Eye (tissue), 1 donor: Measurements from ENCODE around the gene RRN3.
"Not testable (repeated sequence)": the region's sequence is repeated elsewhere in the genome, so short reads cannot be mapped to it uniquely, and the experiment has no call there.

Source experiments
- DNase-seq: peaks from one replicate; pipeline ENCODE4 v3.0.0-alpha.2; 2015

The RRN3 gene

GRCh38 chr16:15050440-15050839 lies 43.6 kb downstream of the RRN3 start:
- DNase-seq, result not testable (repeated sequence)

DNA sequence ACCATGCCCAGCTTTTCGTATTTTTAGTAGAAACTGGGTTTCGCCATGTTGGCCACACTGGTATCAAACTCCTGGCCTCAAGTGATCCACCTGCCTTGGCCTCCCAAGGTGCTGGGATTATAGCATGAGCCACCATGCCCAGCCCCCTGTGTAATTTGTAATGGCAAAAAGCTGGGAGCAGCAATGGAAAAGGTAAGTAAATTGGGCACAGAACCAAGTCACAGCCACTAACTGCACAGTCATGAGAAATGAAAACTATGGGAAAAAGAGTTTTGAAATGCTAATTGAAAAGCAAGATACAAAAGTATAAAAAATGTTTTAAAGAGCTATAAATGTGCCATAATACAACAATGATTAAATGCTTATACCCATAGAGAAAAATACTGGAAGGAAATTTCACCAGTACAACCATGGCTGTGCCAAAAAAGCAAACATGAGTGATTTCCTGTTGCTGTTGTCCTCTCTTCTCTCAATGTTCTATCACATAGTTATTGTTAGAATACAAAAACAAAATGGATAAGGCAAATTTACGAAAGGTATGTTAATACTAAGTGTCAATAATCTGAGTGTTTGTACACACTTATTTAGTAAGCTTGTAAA lies 44.4 kb downstream of the RRN3 start:
- DNase-seq, result no peak

DNA sequence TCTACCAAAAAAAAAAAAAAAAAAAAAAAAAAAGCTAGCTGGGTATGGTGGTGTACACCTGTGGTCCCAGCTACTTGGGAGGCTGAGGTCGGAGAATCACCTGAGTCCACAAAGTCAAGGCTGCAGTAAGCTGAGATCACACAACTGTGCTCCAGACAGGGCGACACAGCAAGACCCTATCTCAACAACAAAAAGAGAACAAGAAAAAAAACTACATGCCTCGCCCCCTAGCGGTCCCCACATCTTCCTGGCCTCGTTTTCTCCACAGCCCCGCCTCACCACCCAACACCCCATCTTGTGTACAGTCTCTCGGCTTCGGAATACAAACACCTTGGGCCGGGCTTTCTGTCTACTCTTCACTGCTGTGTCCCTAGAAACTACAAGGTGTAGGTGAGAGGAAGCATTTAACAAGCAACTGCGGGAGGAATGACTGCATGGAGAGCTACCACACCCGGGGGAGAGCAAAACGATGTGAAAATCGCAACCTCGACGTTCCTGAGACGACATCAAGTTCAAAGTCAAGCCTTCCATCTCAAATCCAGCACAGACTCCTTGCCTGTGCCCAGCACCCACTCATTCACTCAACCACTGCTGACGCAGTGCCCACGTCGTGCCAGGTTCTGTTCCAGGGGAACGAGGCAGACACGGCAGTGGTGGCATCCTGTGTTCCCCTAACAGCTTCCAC lies 47.2 kb downstream of the RRN3 start:
- DNase-seq, result no peak

- DNase-seq, result not testable (repeated sequence)
These were observed 48.8 kb downstream of the RRN3 start for GRCh38 chr16:15045270-15045669.

DNA sequence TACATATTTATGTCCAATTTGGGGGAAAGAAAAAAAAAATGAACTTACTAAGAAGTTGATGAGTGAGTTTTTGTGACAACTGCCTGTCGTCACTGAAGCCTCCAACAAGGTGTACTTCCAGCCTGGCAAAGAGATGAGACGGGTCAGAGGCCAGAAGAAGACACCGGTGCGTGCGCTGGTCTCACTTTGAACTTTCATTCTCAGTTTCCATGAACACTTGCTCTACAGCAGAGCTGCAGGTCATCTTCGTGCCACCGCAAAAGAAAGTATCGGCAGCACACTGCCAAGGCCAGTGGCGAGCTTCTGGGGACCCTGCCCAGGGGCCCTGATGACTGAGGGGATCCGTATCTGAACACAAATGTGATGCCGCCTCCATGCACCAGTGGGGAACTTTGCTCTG lies 49.8 kb downstream of the RRN3 start:
- DNase-seq, result no peak

- DNase-seq, result no peak
These were observed 50.7 kb downstream of the RRN3 start for GRCh38 chr16:15043344-15043743.

- DNase-seq, result no peak
These were observed 52.6 kb downstream of the RRN3 start for GRCh38 chr16:15041271-15042004.

GRCh38 chr16:15038689-15039088 lies 55.4 kb downstream of the RRN3 start:
- DNase-seq, result no peak

- DNase-seq, result no peak
These were observed 56.3 kb downstream of the RRN3 start for GRCh38 chr16:15037745-15038144.

DNA sequence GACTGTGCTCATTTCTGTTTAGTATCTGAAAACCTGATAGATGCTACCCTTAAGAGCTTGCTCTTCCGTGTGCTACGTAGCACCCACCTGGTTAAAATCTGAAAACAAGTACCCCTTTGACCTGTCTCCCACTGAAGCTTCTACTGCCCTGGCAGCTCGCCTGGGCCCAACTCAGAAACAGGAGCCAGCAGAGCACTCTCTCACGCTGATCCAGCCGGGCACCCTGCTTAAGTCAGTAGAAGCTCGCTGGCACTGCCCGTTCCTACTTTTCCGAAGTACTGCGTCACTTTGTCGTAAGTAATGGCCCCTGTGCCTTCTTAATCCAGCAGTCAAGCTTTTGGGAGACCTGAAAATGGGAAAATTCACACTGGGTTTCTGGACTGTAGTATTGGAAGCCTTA lies 57.1 kb downstream of the RRN3 start:
- DNase-seq, result no peak

DNA sequence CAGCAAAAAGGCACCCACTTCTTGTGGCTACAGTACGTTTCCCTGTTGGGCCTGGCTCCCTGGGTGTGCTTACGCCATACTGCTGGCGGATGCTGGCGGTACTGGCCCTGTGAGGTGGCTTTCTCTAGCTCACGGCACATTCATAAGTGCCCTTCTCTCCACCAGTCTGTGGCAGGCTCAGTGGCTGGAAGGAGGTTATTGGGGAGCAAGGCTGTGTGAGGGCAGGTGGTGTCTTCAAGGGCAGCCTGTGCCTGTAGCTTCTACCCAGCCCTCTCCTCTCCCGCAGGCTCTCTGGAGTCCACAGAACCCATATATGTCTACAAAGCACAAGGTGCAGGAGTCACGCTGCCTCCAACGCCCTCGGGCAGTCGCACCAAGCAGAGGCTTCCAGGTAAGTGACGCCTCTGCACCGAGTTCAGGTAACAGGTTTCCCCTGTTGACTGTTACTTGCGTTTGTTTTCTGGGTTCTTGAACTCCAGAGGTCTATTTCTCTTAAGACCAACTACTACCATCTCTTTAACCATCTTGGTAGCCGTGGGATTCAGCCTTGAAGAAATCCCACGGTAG lies 58.8 kb downstream of the RRN3 start:
- no peak for DNase-seq

DNA sequence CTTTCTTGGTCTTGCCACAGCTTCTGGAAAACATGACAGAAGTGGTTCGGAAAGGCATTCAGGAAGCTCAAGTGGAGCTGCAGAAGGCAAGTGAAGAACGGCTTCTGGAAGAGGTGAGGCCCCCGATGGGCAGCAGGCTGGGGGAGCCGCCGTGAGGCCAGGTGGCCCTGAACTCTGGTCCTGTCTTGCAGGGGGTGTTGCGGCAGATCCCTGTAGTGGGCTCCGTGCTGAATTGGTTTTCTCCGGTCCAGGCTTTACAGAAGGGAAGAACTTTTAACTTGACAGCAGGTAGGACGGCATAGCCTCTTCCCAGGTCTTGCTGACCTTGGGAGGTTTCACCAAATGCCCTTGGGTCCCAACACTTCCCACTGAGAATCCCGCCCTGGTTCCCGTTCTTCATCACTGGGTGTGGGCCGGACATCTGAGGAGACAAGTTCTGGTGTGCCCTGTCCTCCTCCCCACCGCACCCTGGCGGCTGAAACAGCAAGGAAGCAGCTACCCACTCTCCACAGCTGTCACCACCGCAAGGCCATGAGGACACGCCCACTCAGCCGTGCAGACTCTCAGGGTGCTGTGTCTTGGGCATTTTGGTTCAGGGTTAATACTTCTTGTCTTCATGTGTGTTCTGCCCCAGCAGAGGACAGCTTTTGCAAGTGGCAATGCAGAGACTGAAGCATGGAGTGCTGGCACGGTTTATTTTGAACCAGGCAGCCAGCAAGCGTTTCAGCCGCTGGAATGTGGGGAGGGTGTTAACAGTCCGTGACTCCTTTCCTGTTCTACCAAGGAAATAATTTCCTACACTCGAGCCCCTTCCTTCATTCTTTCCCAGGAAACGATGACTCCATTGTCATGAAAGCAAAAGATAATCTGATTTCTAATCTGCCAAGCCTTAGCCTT lies 59.6 kb downstream of the RRN3 start:
- no peak for DNase-seq

GRCh38 chr16:15033309-15033707 lies 60.8 kb downstream of the RRN3 start:
- no peak for DNase-seq

GRCh38 chr16:15032547-15033308 lies 61.3 kb downstream of the RRN3 start:
- DNase-seq, result no peak

DNA sequence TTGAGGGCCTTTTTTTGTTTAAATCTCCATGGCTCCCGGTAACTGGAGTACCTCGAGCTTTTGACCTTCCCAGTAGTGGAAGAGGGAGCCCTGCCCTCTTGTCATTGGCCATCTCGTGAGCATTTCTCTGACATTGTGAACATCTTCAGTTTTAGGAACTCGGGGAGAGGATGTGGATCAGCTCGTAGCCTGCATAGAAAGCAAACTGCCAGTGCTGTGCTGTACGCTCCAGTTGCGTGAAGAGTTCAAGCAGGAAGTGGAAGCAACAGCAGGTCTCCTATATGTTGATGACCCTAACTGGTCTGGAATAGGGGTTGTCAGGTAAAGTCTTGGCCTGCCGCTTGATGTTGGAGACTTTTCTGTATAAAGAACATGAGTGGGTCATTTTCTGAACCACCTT lies 62.5 kb downstream of the RRN3 start:
- DNase-seq, result no peak

GRCh38 chr16:15031179-15031578 lies 62.9 kb downstream of the RRN3 start:
- DNase-seq, result no peak

DNA sequence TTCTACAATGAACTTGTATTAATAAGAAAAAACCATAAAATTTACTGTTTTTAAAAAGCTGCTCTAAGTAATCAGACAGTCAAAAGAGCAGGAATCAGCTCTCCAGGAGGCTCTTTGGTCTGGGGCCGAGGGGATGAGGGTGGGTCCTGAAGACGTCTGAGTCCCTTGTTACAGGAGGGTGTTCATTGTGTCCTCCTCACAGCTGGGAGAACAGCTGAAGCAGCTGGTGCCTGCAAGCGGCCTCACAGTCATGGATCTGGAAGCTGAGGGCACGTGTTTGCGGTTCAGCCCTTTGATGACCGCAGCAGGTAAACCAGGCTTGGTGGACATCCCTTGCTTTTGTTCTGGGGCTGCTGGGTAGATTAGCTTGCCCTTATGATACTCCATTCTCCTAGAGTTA lies 64.3 kb downstream of the RRN3 start:
- DNase-seq, result peak; percentile 27

DNA sequence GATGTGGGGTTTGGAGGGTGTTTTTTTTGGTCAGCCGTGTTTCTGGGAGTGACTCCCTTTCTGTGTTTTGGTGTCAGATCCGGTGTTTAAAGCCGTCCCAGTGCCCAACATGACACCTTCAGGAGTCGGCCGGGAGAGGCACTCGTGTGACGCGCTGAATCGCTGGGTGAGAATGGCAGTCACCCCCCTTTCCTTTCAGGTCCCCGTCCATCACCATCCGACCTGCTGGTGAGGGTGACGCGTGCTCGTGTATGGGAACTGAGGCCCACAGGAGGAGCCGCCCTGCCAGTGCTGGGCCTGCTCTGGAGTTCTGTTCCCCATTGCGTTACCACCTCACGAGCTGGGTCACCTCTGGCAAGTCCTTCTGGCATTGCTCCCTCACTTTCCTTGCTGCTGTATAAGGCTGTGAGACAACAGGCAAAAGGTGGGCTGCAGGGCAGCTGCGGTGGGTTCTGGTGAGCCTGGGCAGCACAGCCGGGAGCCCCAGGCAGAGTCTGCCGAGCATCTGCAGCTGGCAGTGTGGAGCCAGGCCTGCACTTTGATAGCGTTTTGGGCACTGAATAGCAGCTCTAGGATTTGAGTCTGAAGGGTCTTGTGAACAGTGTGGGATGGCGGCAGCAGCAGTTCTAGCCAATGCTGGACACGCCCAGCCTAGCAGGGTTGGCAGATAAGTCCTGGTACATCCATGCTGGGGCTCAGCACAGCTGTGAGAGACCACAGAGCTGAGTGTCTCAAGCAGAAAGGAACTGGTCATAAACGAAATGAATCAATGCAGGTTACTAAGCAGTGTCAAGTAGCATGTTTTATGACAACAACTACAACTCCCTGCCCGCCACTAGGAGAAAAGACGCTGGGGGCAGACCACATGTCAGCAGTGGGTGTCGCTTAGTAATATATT lies 65.0 kb downstream of the RRN3 start:
- not testable (repeated sequence) for DNase-seq

DNA sequence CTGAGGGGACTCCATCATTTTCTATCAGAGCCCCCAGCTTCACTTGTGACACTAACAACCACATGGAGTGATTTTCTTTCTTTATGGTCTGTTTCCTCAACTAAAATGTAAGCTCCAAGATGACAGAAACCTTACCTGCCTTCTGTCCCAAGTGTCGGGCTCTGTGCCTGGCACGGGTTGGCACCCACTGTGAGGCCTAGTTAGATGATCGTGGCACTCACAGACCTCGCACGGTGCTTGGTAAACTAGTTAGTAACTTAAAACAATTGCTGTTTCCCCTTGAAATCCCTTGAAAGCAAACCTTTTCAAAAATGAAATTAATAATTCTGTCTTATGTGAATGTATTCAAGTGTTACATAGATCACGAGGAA lies 65.7 kb downstream of the RRN3 start:
- not testable (repeated sequence) for DNase-seq

DNA sequence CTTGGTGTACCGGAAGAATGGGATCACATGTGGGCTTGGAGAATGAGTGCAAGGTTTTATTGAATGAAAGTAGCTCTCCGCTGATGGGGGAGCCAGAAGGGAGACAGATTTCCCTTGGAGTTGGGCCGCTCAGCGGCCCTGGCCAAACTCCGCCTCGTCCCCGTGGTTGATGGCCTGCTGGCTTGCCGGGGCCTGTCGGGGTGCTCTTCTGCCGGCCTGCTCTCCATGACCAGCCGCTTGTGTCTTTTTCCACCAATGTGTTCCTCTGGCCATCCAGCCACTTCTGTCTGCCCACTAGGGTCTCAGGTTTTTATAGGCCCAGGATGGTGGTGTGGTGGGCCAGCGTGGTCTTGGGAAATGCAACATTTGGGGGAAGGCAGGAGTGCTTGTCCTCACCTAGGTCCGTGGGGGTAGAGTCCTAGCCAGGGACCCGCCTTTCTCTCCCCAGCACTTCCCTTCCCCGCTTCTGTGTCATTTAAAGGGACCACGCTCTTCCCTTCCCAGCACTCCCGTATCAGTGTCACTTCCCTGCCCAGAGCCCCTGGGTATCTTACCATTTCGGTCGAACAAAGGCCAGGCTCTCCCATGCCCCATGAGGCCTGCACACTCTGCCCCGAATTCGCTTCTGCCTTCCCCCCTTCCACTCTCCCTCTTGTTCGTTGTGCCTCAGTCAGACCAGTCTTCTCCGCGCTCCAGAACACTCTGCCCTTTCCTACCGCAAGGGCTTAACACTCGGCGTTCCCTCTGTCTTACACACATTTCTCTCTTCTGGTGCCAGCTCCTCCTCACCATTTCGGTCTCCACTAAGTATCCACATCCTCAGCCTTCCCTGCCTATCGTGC lies 66.3 kb downstream of the RRN3 start:
- DNase-seq, result not testable (repeated sequence)
